Kidney epithelial cell (primary cell): Measurements from ENCODE around the gene BTG1. TPM values are rescaled to one million over a fixed set of nuclear protein-coding genes. Genes with fewer than 3 reads are reported as not detected.

Source experiments
- DNase-seq: peaks from one replicate; pipeline ENCODE4 v3.0.0-alpha.2; 2010; ENCODE audit warnings: low read depth
- H3K27me3 ChIP-seq: 2 replicates; pipeline ENCODE4 v1.6.0; 2011; ENCODE audit warnings: low read length; ENCODE audit not compliant: control insufficient read depth, insufficient read depth
- H3K36me3 ChIP-seq: 2 replicates; pipeline ENCODE4 v1.5.1; 2011; ENCODE audit warnings: low read length; ENCODE audit not compliant: control insufficient read depth, insufficient read depth
- H3K4me3 ChIP-seq: 2 replicates; pipeline ENCODE4 v1.5.1; 2011; ENCODE audit warnings: low read depth, mild to moderate bottlenecking, control low read depth, low read length
- total RNA-seq: library from RNA; depleted of rRNA; stranded (reverse); fragments of >200 nt; gene quantifications from 2 replicates; pipeline ENCODE4 v1.2.3, GENCODE V29; 2015
- TF ChIP-seq, protein P1 (sequence below): IDR thresholded peaks from 2 replicates; pipeline ENCODE4 v1.5.1; 2011; ENCODE audit warnings: mild to moderate bottlenecking, moderate library complexity, low read length, control low read depth, inconsistent platforms; ENCODE audit not compliant: insufficient read depth, poor library complexity, severe bottlenecking

Gene BTG1
- total RNA-seq, 1 donor from 2014 or later, result 52.4 TPM

DNA sequence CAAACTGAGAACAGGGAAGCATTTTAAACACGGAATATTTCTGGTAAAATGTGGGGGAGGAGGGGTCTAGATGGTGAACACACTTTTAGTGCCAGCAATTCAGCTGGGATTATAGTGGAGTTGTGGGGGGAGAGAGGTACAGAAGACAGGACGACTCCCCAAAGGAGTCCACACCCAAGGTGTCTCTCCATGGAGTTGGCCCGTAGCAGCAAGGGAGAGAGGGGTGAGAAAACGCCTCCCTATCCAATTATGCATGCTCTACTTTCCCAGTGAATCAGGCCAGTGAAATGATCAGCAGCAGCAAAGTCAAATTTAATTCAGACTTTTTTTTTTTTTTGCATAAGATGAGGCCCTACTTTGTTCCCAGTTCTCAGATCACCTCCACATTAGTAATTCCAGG lies 38.6 kb downstream of the BTG1 start:
- DNase-seq, result no peak
- TF ChIP-seq, protein P1, sequence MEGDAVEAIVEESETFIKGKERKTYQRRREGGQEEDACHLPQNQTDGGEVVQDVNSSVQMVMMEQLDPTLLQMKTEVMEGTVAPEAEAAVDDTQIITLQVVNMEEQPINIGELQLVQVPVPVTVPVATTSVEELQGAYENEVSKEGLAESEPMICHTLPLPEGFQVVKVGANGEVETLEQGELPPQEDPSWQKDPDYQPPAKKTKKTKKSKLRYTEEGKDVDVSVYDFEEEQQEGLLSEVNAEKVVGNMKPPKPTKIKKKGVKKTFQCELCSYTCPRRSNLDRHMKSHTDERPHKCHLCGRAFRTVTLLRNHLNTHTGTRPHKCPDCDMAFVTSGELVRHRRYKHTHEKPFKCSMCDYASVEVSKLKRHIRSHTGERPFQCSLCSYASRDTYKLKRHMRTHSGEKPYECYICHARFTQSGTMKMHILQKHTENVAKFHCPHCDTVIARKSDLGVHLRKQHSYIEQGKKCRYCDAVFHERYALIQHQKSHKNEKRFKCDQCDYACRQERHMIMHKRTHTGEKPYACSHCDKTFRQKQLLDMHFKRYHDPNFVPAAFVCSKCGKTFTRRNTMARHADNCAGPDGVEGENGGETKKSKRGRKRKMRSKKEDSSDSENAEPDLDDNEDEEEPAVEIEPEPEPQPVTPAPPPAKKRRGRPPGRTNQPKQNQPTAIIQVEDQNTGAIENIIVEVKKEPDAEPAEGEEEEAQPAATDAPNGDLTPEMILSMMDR, result no peak
- H3K4me3 ChIP-seq, result no peak overlapping the region
- H3K36me3 ChIP-seq, result no peaks in the 10 kb centered on the region
- no peaks in the 10 kb centered on the region for H3K27me3 ChIP-seq

DNA sequence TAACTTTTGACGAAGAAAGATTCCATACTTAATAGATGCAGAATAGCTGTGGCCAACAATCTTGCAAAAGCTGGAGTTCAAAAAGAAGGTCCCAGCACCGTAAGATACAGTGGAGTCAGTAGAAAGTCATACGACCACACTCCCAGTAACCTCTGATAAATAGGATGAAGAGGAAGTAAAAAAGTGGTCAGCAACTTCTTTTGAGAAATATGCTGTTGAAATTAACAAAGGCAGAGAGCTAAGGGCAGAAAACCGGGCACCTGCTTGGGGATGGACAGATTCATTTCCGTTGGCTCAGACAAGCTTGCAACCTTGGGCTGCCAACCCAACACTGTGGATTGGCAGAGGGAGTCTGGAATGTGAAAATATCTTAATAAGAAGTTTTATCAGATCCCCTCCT lies 40.0 kb downstream of the BTG1 start:
- Histone ChIP-seq H3K4me3 (no peak overlapping the region), H3K27me3 (no peaks in the 10 kb centered on the region), H3K36me3 (no peaks in the 10 kb centered on the region)
- TF ChIP-seq, protein P1, result no peak
- no peak for DNase-seq

DNA sequence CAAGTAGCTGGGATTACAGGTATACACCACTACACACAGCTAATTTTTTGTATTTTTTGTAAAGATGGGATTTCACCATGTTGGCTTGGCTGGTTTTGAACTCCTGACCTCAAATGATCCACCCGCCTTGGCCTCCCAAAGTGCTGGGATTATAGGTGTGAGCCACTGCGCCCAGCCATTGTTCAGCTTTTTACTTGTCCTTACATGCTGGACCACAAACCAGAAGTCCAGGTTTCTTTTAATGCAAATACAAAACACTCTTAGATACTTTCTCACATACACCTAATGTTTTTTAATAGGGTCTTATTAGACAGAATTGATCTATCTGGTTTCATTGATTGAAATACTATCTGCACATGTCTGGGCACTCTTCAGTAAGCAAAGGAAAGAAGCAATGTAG lies 40.5 kb downstream of the BTG1 start:
- no peaks in the 10 kb centered on the region for H3K27me3 ChIP-seq
- no peak overlapping the region for H3K4me3 ChIP-seq
- DNase-seq, result no peak
- H3K36me3 ChIP-seq, result no peaks in the 10 kb centered on the region
- TF ChIP-seq, protein P1, result no peak

DNA sequence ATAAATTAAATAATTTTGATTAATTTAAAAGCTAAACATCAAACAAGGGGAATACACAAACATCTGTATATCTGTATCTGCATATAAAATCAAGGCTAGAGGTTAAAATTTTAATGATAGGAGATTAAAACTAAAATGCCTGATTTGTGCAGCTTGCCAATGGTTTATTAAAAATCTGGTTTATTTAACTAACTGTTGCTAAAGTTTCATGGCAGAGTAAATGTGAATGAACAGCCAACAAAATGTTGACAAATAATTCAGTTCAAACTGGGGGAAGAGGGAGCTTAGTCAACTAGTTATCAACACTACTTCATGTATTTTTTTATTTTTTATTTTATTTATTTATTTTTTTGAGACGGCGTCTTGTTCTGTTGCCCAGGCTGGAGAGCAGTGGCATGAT lies 43.0 kb downstream of the BTG1 start:
- Histone ChIP-seq H3K27me3 (no peaks in the 10 kb centered on the region), H3K4me3 (no peak overlapping the region), H3K36me3 (no peaks in the 10 kb centered on the region)
- TF ChIP-seq, protein P1, result no peak
- no peak for DNase-seq

DNA sequence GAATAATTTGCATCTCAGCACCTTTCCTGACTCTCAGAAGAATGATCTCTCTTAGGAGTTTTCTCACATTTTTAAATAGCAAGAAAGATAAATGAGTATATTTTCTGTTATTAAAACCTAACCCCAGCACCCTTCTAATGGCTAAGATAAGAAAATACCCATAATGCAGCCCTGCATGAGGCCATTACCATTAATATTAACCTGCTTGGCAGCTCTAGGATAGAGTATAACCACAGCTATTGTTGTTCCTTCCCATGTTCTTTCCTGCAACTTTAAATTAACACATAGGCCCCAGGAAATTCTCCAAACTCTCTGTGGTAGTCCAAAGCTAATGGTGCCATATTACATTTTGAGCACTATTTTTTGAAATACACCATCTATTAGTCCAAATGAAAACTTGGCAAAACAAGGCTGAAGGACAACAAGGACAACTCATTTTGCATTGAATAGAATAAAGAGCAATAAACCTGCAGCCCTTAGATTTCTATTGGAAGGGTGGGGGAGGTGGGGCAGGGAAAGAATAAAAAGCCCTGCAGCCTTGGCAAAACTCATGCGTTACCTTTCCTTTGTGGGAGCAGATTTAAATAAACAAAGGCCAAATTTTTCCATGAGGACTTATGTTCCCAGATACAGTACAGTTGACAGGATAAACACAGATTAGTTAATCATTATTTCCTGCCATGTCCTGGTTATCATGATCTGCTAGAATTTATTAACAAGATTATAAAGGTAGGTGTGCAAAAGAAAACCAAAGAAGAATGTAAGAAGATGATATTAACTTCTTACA lies 46.9 kb downstream of the BTG1 start:
- Histone ChIP-seq H3K4me3 (no peak overlapping the region), H3K36me3 (no peaks in the 10 kb centered on the region), H3K27me3 (no peaks in the 10 kb centered on the region)
- DNase-seq, result no peak
- TF ChIP-seq, protein P1, result no peak
